A549 treated with ZK216348 at 1 μM for 4 hours (cell line): ENCODE data around the gene ATP8B1. TPM values are rescaled to one million over a fixed set of nuclear protein-coding genes. Genes with fewer than 3 reads are reported as not detected.

Source experiments
- total RNA-seq: library from RNA; stranded (reverse); fragments of 200-300 nt; extraction: Qiagen RNA extraction; gene quantifications from 5 replicates; pipeline ENCODE4 v1.2.3, GENCODE V29; 2022; ENCODE audit warnings: low read depth

Gene ATP8B1
- total RNA-seq: 5.9 to 10.4 TPM (median 8.3 TPM) in 5 replicates

DNA sequence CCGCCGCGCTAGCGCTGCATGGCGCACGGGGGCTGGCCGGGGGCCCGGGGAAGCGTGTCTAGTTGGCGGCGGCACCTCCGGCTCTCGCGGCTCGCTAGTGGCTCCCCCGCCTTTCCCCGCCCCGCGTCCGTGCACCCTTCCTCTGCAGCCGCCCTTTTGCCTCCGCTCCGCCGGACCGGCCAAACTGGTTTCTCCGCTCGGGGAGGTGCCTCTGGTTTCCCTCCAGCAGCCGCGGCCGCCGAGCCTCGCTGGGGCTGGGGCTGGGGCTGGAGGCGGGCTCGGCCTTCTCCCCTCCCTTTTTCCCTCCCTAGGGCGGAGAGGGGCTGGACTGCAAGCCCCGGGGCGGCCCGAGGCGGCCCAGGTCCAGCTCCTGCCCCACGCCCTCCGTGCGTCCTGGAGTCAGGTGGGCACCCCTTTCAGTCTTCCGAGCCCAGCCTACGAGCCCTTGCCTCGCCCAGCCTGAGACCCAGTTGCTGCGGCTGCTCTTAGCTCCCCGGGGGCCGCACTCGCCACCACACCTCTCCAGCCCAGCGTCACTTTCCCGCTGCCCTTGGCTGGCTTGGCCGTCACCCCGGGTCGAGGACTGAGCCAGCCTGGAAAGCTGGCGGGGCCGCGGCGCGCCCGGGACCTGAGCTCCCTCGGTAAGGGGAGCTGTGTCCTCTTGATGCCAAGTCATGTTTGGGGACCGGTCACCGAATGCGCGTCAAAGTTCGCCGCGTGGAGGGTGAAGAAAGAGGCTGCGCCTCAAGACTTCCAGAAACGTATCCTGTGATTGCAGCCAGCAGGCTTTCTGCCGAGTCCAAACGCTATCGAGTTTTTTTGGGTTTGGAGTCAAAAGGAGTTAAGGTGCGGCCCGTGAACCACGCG, at the start of gene ATP8B1:
Gene ATP8B1, minus strand, starts transcription at position 213 of the 867 bp plus-strand sequence. CDS start 71,508 bp downstream, outside the sequence.

Other genes with a start within 250 kb of the ATP8B1 start
- gene FECH, start 216.6 kb downstream of the ATP8B1 start, total RNA-seq: 33.2 to 39.7 TPM (median 36.2 TPM) in 5 replicates
- 76.0 to 156 TPM (median 99.5 TPM) in 5 replicates for gene NARS1, start 181.5 kb downstream of the ATP8B1 start, total RNA-seq
- gene NEDD4L, start 240.9 kb upstream of the ATP8B1 start, total RNA-seq: 26.7 to 33.6 TPM (median 30.8 TPM) in 5 replicates